ENCODE measurements around the gene CEP170. TPM values are rescaled to one million over a fixed set of nuclear protein-coding genes. Genes with fewer than 3 reads are reported as not detected.
"Not testable (repeated sequence)": the region's sequence is repeated elsewhere in the genome, so short reads cannot be mapped to it uniquely, and the experiment has no call there.

CEP170 gene
- total RNA-seq, 1 experiment from 2014 or later, result 67.8 TPM

DNA sequence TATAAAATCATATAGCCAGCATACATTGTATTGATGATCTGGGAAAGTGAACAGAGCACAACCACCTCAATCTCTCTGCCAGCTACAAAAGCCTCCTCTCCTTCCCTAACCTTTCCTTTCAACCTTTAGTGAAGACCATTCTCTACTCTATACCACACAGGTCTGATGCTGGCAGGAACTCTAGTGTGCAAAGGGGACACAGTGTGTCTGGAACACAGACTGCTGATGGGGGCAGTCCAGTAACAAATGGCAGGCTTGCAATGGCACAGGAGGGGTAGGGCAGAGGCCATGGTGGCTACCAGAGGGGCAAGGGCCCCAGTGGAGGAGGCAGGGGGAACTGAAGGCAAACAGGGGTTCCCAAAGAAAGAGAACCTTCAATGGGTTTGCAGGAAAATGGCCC lies 37.0 kb downstream of the CEP170 start:
- H3K27ac ChIP-seq (ENCODE audit: low read depth, low read length, poor library complexity, severe bottlenecking), result no peak overlapping the region
- no peak for DNase-seq (ENCODE audit: low spot score)
- H3K9me3 ChIP-seq (ENCODE audit: low read depth, low read length, poor library complexity, severe bottlenecking), result no peaks in the 10 kb centered on the region
- intact Hi-C loops (cut with micrococcal nuclease; ENCODE audit: unreplicated experiment), result no loop called here
- TF ChIP-seq, protein P1, sequence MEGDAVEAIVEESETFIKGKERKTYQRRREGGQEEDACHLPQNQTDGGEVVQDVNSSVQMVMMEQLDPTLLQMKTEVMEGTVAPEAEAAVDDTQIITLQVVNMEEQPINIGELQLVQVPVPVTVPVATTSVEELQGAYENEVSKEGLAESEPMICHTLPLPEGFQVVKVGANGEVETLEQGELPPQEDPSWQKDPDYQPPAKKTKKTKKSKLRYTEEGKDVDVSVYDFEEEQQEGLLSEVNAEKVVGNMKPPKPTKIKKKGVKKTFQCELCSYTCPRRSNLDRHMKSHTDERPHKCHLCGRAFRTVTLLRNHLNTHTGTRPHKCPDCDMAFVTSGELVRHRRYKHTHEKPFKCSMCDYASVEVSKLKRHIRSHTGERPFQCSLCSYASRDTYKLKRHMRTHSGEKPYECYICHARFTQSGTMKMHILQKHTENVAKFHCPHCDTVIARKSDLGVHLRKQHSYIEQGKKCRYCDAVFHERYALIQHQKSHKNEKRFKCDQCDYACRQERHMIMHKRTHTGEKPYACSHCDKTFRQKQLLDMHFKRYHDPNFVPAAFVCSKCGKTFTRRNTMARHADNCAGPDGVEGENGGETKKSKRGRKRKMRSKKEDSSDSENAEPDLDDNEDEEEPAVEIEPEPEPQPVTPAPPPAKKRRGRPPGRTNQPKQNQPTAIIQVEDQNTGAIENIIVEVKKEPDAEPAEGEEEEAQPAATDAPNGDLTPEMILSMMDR (conservative IDR thresholded peaks at IDR 0.05; ENCODE audit: low read depth, low read length), result no peak
- no peak for TF ChIP-seq EZH2 (IDR thresholded peaks at IDR 0.05; ENCODE audit: borderline replicate concordance, low read depth, low read length, poor library complexity, severe bottlenecking)
- no peaks in the 10 kb centered on the region for H3K27me3 ChIP-seq (replicated peaks; ENCODE audit: insufficient read depth, low read depth, low read length, poor library complexity)
- peaks cover 25% of the 10 kb centered on the region for H3K36me3 ChIP-seq (ENCODE audit: insufficient read depth, low read length, poor library complexity, severe bottlenecking)
- no peak overlapping the region for H3K4me3 ChIP-seq (ENCODE audit: low read depth, low read length, poor library complexity, severe bottlenecking)
- no TSS peak for BruUV-seq (replicated peaks)
- H3K4me1 ChIP-seq (ENCODE audit: insufficient read depth, low read length, poor library complexity, severe bottlenecking), result peaks cover 6% of the 10 kb centered on the region
- POLR2A ChIA-PET (ENCODE audit: low non-redundant PET), result no interaction called here
- CTCF ChIA-PET, result no interaction called here

DNA sequence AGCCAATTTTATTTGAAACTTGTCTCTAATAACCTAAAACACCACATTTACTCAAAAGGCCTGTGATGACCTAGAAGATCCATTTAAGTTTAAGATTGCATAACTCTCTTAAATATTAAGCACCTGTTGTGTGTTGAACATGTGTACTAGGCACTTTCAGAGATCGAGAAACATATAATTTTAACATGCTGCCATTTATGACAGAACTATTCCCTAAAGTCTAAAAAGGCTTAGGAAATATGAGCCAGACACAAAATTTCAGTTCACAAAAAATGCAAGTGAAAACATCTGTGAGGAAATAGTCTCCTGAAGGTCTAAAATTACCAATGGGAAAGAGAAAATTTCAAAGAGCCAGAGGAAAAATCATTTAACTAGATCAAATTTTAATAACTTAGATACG lies 37.7 kb downstream of the CEP170 start:
- Histone ChIP-seq H3K9me3 (ENCODE audit: low read depth, low read length, poor library complexity, severe bottlenecking) (no peaks in the 10 kb centered on the region), H3K36me3 (ENCODE audit: insufficient read depth, low read length, poor library complexity, severe bottlenecking) (peaks cover 24% of the 10 kb centered on the region), H3K4me3 (ENCODE audit: low read depth, low read length, poor library complexity, severe bottlenecking) (no peak overlapping the region), H3K27me3 (replicated peaks; ENCODE audit: insufficient read depth, low read depth, low read length, poor library complexity) (no peaks in the 10 kb centered on the region), H3K27ac (ENCODE audit: low read depth, low read length, poor library complexity, severe bottlenecking) (no peak overlapping the region), H3K4me1 (ENCODE audit: insufficient read depth, low read length, poor library complexity, severe bottlenecking) (peaks cover 14% of the 10 kb centered on the region)
- TF ChIP-seq EZH2 (IDR thresholded peaks at IDR 0.05; ENCODE audit: borderline replicate concordance, low read depth, low read length, poor library complexity, severe bottlenecking), result no peak
- TF ChIP-seq, protein P1 (conservative IDR thresholded peaks at IDR 0.05; ENCODE audit: low read depth, low read length), result no peak
- no TSS peak for BruUV-seq (replicated peaks)
- intact Hi-C loops (cut with micrococcal nuclease; ENCODE audit: unreplicated experiment), result no loop called here
- CTCF ChIA-PET, result no interaction called here
- no peak for DNase-seq (ENCODE audit: low spot score)
- POLR2A ChIA-PET (ENCODE audit: low non-redundant PET), result no interaction called here

DNA sequence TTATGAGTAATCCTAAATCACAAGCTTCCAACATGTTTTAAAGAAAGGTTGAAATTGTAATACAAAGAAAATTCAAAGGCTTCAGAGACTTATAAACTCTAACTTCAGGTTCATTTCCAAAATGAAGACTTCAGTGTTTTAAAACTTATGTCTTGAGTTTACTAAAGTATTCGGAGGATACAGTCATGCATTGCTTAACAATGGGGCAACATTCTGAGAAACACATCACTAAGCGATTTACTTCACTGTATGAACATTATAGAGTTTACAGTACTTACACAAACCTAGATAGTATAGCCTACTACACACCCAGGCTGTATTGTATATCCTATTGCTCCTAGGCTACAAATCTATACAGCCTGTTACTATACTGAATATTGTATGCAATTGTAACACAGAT lies 38.3 kb downstream of the CEP170 start:
- Histone ChIP-seq H3K4me1 (ENCODE audit: insufficient read depth, low read length, poor library complexity, severe bottlenecking) (peaks cover 18% of the 10 kb centered on the region), H3K4me3 (ENCODE audit: low read depth, low read length, poor library complexity, severe bottlenecking) (no peak overlapping the region), H3K27ac (ENCODE audit: low read depth, low read length, poor library complexity, severe bottlenecking) (no peak overlapping the region), H3K27me3 (replicated peaks; ENCODE audit: insufficient read depth, low read depth, low read length, poor library complexity) (no peaks in the 10 kb centered on the region), H3K9me3 (ENCODE audit: low read depth, low read length, poor library complexity, severe bottlenecking) (no peaks in the 10 kb centered on the region), H3K36me3 (ENCODE audit: insufficient read depth, low read length, poor library complexity, severe bottlenecking) (peaks cover 19% of the 10 kb centered on the region)
- ChIA-PET POLR2A (ENCODE audit: low non-redundant PET) (no interaction called here), CTCF (no interaction called here)
- intact Hi-C loops (cut with micrococcal nuclease; ENCODE audit: unreplicated experiment), result no loop called here
- no TSS peak for BruUV-seq (replicated peaks)
- DNase-seq (ENCODE audit: low spot score), result no peak
- no peak for TF ChIP-seq EZH2 (IDR thresholded peaks at IDR 0.05; ENCODE audit: borderline replicate concordance, low read depth, low read length, poor library complexity, severe bottlenecking)
- TF ChIP-seq, protein P1 (conservative IDR thresholded peaks at IDR 0.05; ENCODE audit: low read depth, low read length), result no peak

DNA sequence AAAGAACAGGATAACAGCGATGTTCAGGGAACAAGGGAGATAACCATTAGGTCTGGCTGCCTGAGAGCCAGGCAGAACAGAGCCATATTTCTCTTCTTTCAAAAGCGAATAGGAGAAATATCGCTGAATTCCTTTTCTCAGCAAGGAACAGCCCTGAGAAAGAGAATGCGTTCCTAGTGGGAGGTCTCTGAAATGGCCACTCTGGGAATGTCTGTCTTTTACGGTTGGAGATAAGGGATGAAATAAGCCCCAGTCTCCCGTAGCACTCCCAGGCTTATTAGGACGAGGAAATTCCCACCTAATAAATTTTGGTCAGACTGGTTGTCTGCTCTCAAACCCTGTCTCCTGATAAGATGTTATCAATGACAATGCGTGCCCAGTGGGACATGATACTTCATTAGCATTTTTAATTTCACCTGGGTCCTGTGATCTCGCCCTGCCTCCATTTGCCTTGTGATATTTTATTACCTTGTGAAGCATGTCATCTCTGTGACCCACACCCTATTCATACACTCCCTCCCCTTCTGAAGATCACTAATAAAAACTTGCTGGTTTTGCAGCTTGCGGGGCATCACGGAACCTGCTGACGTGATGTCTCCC lies 39.7 kb downstream of the CEP170 start:
- peaks cover 18% of the 10 kb centered on the region for H3K4me1 ChIP-seq (ENCODE audit: insufficient read depth, low read length, poor library complexity, severe bottlenecking)
- H3K27ac ChIP-seq (ENCODE audit: low read depth, low read length, poor library complexity, severe bottlenecking); H3K36me3 ChIP-seq (ENCODE audit: insufficient read depth, low read length, poor library complexity, severe bottlenecking); CTCF ChIA-PET; H3K4me3 ChIP-seq (ENCODE audit: low read depth, low read length, poor library complexity, severe bottlenecking); H3K27me3 ChIP-seq (replicated peaks; ENCODE audit: insufficient read depth, low read depth, low read length, poor library complexity); H3K9me3 ChIP-seq (ENCODE audit: low read depth, low read length, poor library complexity, severe bottlenecking); BruUV-seq (replicated peaks); intact Hi-C loops (cut with micrococcal nuclease; ENCODE audit: unreplicated experiment); DNase-seq (ENCODE audit: low spot score); POLR2A ChIA-PET (ENCODE audit: low non-redundant PET): not testable (repeated sequence)
